Fibroblast of mammary gland (primary cell): ENCODE results near the gene ZGPAT.

Source experiments
- DNase-seq: peaks from one replicate; pipeline ENCODE4 v3.0.0-alpha.2; 2010; ENCODE audit warnings: low read depth
- H3K4me3 ChIP-seq: 2 replicates; pipeline ENCODE4 v1.5.1; 2011; ENCODE audit warnings: low read depth, mild to moderate bottlenecking, low read length, moderate library complexity; ENCODE audit not compliant: control insufficient read depth
- TF ChIP-seq, protein P1 (sequence below): conservative IDR thresholded peaks from 2 replicates; pipeline ENCODE4 v1.5.1; 2011; ENCODE audit warnings: low read depth, low read length, inconsistent platforms; ENCODE audit not compliant: control insufficient read depth, insufficient read depth

Gene ZGPAT

DNA sequence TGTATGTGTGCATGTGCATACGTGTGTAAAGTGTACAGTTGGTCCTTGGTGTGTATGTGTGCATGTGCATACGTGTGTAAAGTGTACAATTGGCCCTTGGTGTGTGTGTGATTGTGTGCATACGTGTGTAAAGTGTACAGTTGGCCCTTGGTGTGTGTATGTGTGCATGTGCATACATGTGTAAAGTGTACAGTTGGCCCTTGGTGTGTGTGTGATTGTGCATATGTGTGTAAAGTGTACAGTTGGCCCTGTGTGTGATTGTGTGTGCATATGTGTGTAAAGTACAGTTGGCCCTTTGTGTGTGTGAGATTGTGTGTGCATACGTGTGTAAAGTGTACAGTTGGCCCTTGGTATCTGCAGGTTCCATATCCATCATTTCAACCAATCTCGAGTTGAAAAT, 23.6 kb downstream of the ZGPAT start:
- no peak overlapping the region for H3K4me3 ChIP-seq
- TF ChIP-seq, protein P1, sequence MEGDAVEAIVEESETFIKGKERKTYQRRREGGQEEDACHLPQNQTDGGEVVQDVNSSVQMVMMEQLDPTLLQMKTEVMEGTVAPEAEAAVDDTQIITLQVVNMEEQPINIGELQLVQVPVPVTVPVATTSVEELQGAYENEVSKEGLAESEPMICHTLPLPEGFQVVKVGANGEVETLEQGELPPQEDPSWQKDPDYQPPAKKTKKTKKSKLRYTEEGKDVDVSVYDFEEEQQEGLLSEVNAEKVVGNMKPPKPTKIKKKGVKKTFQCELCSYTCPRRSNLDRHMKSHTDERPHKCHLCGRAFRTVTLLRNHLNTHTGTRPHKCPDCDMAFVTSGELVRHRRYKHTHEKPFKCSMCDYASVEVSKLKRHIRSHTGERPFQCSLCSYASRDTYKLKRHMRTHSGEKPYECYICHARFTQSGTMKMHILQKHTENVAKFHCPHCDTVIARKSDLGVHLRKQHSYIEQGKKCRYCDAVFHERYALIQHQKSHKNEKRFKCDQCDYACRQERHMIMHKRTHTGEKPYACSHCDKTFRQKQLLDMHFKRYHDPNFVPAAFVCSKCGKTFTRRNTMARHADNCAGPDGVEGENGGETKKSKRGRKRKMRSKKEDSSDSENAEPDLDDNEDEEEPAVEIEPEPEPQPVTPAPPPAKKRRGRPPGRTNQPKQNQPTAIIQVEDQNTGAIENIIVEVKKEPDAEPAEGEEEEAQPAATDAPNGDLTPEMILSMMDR = no peak
- DNase-seq = no peak

DNA sequence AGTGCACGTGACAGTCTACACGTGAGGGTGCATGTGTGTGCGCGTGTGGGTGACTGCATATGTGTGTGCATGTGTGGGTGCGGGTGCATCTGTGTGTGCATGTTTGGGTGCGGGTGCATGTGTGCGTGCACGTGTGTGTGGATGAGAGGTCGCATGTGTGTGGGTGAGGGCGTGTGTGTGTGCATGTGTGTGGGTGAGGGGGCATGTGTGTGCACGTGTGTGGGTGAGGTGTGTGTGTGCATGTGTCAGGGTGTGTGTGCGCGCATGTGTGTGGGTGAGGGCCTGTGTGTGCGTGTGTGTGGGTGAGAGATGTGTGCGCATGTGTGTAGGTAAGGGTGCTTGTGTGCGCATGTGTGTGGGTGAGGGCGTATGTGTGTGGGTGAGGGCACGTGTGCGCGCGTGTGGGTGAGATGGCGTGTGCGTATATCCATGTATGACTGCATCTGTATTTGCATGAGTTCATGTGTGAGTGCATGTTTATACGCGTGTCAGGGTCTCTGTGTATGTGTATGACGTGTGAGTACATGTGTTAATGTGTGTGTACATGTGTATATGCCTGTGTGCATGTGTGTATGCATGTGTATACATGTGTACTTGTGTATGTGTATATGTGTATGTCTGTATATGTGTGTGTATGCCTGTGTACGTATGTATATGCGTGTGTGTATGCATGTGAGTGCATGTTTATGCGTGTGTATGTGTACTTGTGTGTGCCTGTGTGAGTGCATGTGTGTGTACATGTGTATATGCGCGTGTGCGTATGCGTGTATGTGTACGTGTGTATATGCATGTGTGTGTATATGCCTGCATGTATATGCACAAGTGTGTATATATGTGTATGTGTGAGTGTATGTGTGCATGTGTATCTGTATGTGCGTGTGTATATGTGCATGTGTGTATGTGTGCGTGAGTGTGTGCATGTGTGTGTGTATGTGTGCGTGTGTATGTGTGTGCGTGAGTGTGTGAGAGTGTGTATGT, 24.6 kb downstream of the ZGPAT start:
- no peak overlapping the region for H3K4me3 ChIP-seq
- TF ChIP-seq, protein P1 = no peak
- DNase-seq = no peak

DNA sequence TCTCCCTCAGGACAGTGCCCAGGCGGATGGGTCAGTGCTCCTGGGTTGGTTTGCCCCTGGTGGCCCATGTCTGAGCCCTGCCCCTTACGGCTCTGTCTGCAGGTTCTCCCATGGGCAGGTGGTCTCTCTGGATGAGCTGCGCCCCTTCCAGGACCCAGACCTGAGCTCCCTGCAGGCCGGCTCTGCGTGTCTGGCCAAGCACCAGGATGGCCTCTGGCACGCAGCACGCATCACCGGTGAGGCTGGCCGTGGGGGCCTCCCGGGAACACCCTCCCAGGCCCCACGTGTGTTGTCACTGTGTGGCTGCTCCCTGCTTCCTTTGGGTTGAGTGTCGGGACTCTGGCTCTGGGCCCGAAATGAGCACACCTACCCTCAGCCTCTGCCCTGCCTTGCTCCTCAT, 25.3 kb downstream of the ZGPAT start:
- no peak overlapping the region for H3K4me3 ChIP-seq
- TF ChIP-seq, protein P1 = no peak
- no peak for DNase-seq

DNA sequence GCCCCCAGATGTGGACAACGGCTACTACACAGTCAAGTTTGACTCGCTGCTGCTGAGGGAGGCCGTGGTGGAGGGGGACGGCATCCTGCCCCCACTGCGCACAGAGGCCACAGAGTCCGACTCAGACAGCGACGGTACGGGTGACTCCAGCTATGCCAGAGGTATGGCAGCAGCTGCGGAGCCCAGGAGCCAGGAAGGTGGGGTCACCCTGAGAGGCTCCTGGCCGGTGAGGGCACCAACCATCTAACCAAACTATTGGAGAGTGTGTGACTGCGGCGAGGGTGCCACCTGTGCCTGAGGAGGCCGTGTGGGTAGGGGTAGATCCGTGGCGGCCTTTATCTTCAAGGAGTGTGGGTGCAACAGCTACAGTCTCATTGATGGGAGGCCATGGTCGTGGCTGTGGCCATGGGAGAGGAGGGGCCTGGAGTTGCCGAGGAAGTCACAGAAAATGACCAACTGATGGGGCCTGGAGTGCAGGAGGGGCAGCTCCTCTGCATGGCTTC, 25.8 kb downstream of the ZGPAT start:
- TF ChIP-seq, protein P1 = no peak
- no peak overlapping the region for H3K4me3 ChIP-seq
- no peak for DNase-seq

DNA sequence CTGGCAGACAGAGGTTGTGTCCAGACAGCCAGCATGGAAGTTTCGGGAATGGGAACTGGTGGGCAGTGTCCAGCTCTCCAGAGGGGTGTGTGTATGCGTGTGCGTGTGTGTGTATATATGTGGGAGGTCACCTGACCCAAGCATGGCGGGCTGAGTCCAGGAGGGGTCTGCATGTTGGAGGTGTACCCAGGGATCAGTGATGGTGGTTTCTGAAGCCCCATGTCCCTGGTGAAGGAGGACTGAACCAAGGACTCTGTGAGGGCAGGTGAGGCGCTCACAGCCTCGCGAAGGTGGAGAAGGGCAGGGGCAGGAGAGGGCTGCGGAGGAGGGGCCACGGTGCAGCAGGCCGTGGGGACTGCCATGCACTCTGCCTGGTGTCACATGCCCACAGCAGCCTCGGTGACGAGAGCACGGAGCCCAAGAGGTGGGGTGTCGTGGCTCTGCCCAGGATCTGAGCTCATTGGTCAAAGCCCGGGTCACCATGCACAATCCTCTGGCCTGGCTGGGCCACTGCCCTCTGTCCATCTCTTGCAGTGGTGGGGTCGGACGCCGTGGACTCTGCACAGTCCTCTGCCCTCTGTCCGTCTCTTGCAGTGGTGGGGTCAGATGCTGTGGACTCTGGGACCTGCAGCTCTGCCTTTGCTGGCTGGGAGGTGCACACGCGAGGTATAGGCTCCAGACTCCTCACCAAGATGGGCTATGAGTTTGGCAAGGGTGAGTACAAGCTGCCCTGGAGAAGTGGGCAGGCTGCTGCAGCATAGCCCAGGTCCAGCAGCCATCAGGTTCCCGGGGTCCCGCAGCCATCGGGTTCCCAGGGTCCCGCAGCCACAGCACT, 26.5 kb downstream of the ZGPAT start:
- DNase-seq = no peak
- TF ChIP-seq, protein P1 = no peak
- H3K4me3 ChIP-seq = no peak overlapping the region

DNA sequence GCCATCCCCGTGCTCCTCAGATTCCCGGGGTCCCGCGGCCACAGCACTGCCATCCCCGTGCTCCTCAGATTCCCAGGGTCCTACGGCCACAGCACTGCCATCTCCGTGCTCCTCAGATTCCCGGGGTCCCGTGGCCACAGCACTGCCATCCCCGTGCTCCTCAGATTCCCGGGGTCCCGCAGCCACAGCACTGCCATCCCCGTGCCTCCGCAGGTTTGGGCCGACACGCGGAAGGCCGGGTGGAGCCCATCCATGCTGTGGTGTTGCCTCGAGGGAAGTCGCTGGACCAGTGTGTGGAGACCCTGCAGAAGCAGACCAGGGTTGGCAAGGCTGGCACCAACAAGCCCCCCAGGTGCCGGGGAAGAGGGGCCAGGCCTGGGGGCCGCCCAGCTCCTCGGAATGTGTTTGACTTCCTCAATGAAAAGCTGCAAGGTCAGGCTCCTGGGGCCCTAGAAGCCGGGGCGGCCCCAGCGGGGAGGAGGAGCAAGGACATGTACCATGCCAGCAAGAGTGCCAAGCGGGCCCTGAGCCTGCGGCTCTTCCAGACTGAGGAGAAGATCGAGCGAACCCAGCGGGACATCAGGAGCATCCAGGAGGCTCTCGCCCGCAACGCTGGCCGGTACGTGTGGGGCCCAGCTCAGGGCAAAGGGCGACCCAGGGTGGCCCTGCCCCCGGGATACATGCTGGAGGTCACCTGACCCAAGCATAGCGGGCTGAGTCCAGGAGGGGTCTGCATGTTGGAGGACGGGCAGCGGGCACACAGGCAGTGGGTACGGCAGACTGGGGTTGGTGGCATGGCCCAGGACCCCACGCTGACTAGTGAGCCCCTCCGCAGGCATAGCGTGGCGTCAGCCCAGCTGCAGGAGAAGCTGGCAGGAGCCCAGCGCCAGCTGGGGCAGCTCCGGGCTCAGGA, 27.4 kb downstream of the ZGPAT start:
- no peak overlapping the region for H3K4me3 ChIP-seq
- DNase-seq = no peak
- TF ChIP-seq, protein P1 = no peak
